OCI-LY7 (cell line): ENCODE results near the gene NXPH2. TPM values are rescaled to one million over a fixed set of nuclear protein-coding genes. Genes with fewer than 3 reads are reported as not detected.

ENCODE experiments used
- BruUV-seq: library from RNA; stranded (reverse); fragments of 400-500 nt; replicated peaks from 2 replicates; lab custom pipeline; 2021; lab: Mats Ljungman, UMichigan
- CTCF ChIA-PET: fragments of 300-600 bp; sonication (Branson Sonifier 250); formaldehyde crosslinking; loops from one replicate; lab custom pipeline; 2022; ENCODE audit warnings: antibody characterized with exemption; ENCODE audit not compliant: unreplicated experiment; lab: Charles Lee
- POLR2A ChIA-PET: fragments of 300-600 bp; sonication (Branson Sonifier 250); formaldehyde crosslinking; loops from one replicate; lab custom pipeline; 2022; ENCODE audit warnings: antibody characterized with exemption; lab: Charles Lee
- DNase-seq: peaks from one replicate; pipeline ENCODE4 v3.0.0-alpha.2; 2015; ENCODE audit warnings: low spot score
- H2AFZ ChIP-seq: fragments of 200-600 bp; sonication (generic), shearing (Covaris generic); 2 replicates; pipeline ENCODE4 v1.6.1; 2014; ENCODE audit warnings: mild to moderate bottlenecking, antibody characterized with exemption, low read length, moderate library complexity
- H3K27ac ChIP-seq: fragments of 200-600 bp; sonication (generic); 2 replicates; pipeline ENCODE4 v1.5.1; 2014; ENCODE audit warnings: mixed run types, low read depth, mild to moderate bottlenecking, moderate library complexity, low read length, inconsistent platforms; ENCODE audit not compliant: poor library complexity, severe bottlenecking
- H3K36me3 ChIP-seq: fragments of 200-600 bp; sonication (generic); 2 replicates; pipeline ENCODE4 v1.6.1; 2014; ENCODE audit warnings: mild to moderate bottlenecking, antibody characterized with exemption, low read length, moderate library complexity, mixed read lengths; ENCODE audit not compliant: insufficient read depth
- H3K4me1 ChIP-seq: fragments of 200-600 bp; sonication (generic); 2 replicates; pipeline ENCODE4 v1.5.1; 2014; ENCODE audit warnings: mild to moderate bottlenecking, low read length; ENCODE audit not compliant: insufficient read depth, poor library complexity, severe bottlenecking
- H3K4me2 ChIP-seq: fragments of 200-600 bp; sonication (generic); 2 replicates; pipeline ENCODE4 v1.6.1; 2014; ENCODE audit warnings: mild to moderate bottlenecking, low read length
- H3K4me3 ChIP-seq: fragments of 200-600 bp; sonication (generic); 2 replicates; pipeline ENCODE4 v1.5.1; 2014; ENCODE audit warnings: mild to moderate bottlenecking, low read depth, low read length; ENCODE audit not compliant: poor library complexity, severe bottlenecking
- H3K79me2 ChIP-seq: fragments of 200-600 bp; sonication (generic); 2 replicates; pipeline ENCODE4 v1.6.1; 2016; ENCODE audit warnings: low read depth, mild to moderate bottlenecking, low read length, moderate library complexity, mixed read lengths; ENCODE audit not compliant: insufficient read depth
- H3K9me2 ChIP-seq: fragments of 200-600 bp; sonication (generic); 2 replicates; pipeline ENCODE4 v1.6.1; 2016; ENCODE audit warnings: mild to moderate bottlenecking, low read length, mixed read lengths; ENCODE audit not compliant: insufficient read depth
- H3K9me3 ChIP-seq: fragments of 200-600 bp; sonication (generic); 2 replicates; pipeline ENCODE4 v1.6.1; 2014; ENCODE audit warnings: mild to moderate bottlenecking, mixed run types, low read length, mixed read lengths
- H4K20me1 ChIP-seq: fragments of 200-600 bp; sonication (generic); 2 replicates; pipeline ENCODE4 v1.6.1; 2014; ENCODE audit warnings: mild to moderate bottlenecking, antibody characterized with exemption, low read length, moderate library complexity, mixed read lengths; ENCODE audit not compliant: insufficient read depth
- CTCF ChIP-seq: fragments of 200-600 bp; sonication (generic); conservative IDR thresholded peaks from 2 replicates; pipeline ENCODE4 v1.5.1; 2014; ENCODE audit warnings: mild to moderate bottlenecking, antibody characterized with exemption, low read length, moderate library complexity, mixed read lengths
- EZH2phosphoT487 ChIP-seq: fragments of 200-600 bp; sonication (generic); IDR thresholded peaks from 2 replicates; pipeline ENCODE4 v1.6.1; 2018; ENCODE audit warnings: low read depth, borderline replicate concordance, mild to moderate bottlenecking, mixed run types, antibody characterized with exemption, low read length, moderate library complexity, mixed read lengths
- intact Hi-C: fragments of 100-400 bp; cut with micrococcal nuclease; formaldehyde crosslinking; loops from one replicate; pipeline ENCODE4 v1.10.0; 2022; ENCODE audit not compliant: unreplicated experiment
- total RNA-seq, 2 experiments: library from RNA; depleted of rRNA in 1 of 2; stranded (reverse); fragments of >200 nt in 1 of 2; shearing (Covaris generic) in 1 of 2; gene quantifications; 2 replicates each; pipeline ENCODE4 v1.2.3, GENCODE V29; 2014 to 2022

Gene NXPH2
- total RNA-seq, 2 experiments from 2014 or later = not detected

GRCh38 chr2:138723196-138723987 is 56.8 kb downstream of the NXPH2 start:
- no TSS peak for BruUV-seq
- Histone ChIP-seq H3K4me3 (no peak overlapping the region), H3K36me3 (no peaks in the 10 kb centered on the region), H2AFZ (no peak overlapping the region), H3K27ac (no peak overlapping the region), H3K4me2 (no peak overlapping the region), H4K20me1 (no peaks in the 10 kb centered on the region), H3K79me2 (no peaks in the 10 kb centered on the region), H3K4me1 (no peaks in the 10 kb centered on the region), H3K9me3 (no peaks in the 10 kb centered on the region), H3K9me2 (no peaks in the 10 kb centered on the region)
- no peak for DNase-seq
- intact Hi-C loops = no loop called here
- TF ChIP-seq CTCF = no peak
- no peak for TF ChIP-seq EZH2phosphoT487
- POLR2A ChIA-PET = no interaction called here
- CTCF ChIA-PET = no interaction called here

- no peak overlapping the region for H3K4me2 ChIP-seq
- ChIA-PET POLR2A (no interaction called here), CTCF (no interaction called here)
- H3K27ac ChIP-seq = no peak overlapping the region
- no TSS peak for BruUV-seq
- TF ChIP-seq EZH2phosphoT487 (no peak), CTCF (no peak)
- H4K20me1 ChIP-seq = no peaks in the 10 kb centered on the region
- no peaks in the 10 kb centered on the region for H3K36me3 ChIP-seq
- H3K79me2 ChIP-seq = no peaks in the 10 kb centered on the region
- H3K4me1 ChIP-seq = no peaks in the 10 kb centered on the region
- no peak overlapping the region for H3K4me3 ChIP-seq
- no peaks in the 10 kb centered on the region for H3K9me2 ChIP-seq
- no peak for DNase-seq
- no peaks in the 10 kb centered on the region for H3K9me3 ChIP-seq
- intact Hi-C loops = no loop called here
- no peak overlapping the region for H2AFZ ChIP-seq
Measured at GRCh38 chr2:138722316-138722715, 57.9 kb downstream of the NXPH2 start.

GRCh38 chr2:138720035-138720838 is 60.0 kb downstream of the NXPH2 start:
- intact Hi-C loops = no loop called here
- H3K4me1 ChIP-seq = no peaks in the 10 kb centered on the region
- no peaks in the 10 kb centered on the region for H3K9me3 ChIP-seq
- no peaks in the 10 kb centered on the region for H4K20me1 ChIP-seq
- ChIA-PET POLR2A (interaction anchor here (0.7 kb wide), 2 partner anchors 82 to 490 kb away, joined by 3 read pairs; no protein-coding TSS in a partner anchor), CTCF (no interaction called here)
- no peaks in the 10 kb centered on the region for H3K9me2 ChIP-seq
- DNase-seq = no peak
- H3K4me2 ChIP-seq = no peak overlapping the region
- H3K4me3 ChIP-seq = no peak overlapping the region
- H3K79me2 ChIP-seq = no peaks in the 10 kb centered on the region
- H3K27ac ChIP-seq = no peak overlapping the region
- H2AFZ ChIP-seq = no peak overlapping the region
- H3K36me3 ChIP-seq = no peaks in the 10 kb centered on the region
- no TSS peak for BruUV-seq
- TF ChIP-seq CTCF (no peak), EZH2phosphoT487 (no peak)
